Jurkat, Clone E6-1 (cell line): ENCODE data around the gene CNDP1.
"Not testable (repeated sequence)": the region's sequence is repeated elsewhere in the genome, so short reads cannot be mapped to it uniquely, and the experiment has no call there.

Experiments used
- DNase-seq: peaks from one replicate; pipeline ENCODE4 v3.0.0-alpha.2; 2011; ENCODE audit warnings: low read depth, low spot score
- H3K4me3 ChIP-seq: 2 replicates; pipeline ENCODE4 v1.5.1; 2011; ENCODE audit warnings: mild to moderate bottlenecking, low read length, control low read depth, moderate library complexity

Gene CNDP1

DNA sequence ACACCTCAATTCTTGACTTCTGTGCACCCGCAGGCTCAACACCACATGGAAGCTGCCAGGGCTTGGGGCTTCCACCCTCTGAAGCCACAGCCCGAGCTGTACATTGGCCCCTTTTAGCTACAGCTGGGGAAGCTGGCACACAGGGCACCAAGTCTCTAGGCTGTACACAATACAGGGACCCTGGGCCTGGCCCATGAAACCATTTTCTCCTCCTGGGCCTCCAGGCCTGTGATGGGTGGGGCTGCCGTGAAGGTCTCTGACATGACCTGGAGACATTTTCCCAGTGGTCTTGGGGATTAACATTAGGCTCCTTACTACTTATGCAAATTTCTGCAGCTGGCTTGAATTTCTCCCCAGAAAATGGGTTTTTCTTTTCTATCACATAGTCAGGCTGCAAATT, 31.7 kb downstream of the CNDP1 start:
- H3K4me3 ChIP-seq: not testable (repeated sequence)

GRCh38 chr18:74567822-74568221, 33.5 kb downstream of the CNDP1 start:
- DNase-seq: no peak
- H3K4me3 ChIP-seq: no peak overlapping the region

More for the DNA sequence above, 31.7 kb downstream of the CNDP1 start:
- DNase-seq: not testable (repeated sequence)

- no peak overlapping the region for H3K4me3 ChIP-seq
- no peak for DNase-seq
Measured at GRCh38 chr18:74569401-74569800, 35.1 kb downstream of the CNDP1 start.

GRCh38 chr18:74570266-74570665, 36.0 kb downstream of the CNDP1 start:
- DNase-seq: no peak
- no peak overlapping the region for H3K4me3 ChIP-seq

GRCh38 chr18:74571895-74572680, 37.8 kb downstream of the CNDP1 start:
- DNase-seq: no peak
- no peak overlapping the region for H3K4me3 ChIP-seq

- no peak overlapping the region for H3K4me3 ChIP-seq
Measured at GRCh38 chr18:74573053-74573452, 38.8 kb downstream of the CNDP1 start.

GRCh38 chr18:74574916-74575315, 40.6 kb downstream of the CNDP1 start:
- no peak for DNase-seq
- no peak overlapping the region for H3K4me3 ChIP-seq

More at GRCh38 chr18:74573053-74573452, 38.8 kb downstream of the CNDP1 start:
- DNase-seq: no peak

DNA sequence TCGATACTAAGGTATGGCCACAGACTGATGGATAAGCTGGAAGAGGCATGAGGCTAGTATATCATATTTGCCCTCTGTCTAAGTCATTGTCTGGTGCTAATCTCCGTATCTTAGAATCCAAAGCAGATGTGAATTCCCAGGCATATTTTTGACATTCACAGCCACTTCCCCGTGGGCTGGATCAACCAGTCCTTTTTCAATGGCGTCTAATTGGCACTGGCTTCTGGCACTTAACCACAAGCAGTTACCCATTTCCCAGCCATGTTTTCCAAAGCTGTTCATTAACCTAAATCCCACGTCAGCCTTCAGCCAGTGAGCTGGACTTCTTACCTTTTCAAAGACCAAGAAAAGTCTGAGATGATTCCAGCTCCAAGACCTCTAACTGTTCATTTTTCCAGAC, 42.7 kb downstream of the CNDP1 start:
- DNase-seq: no peak
- H3K4me3 ChIP-seq: no peak overlapping the region

DNA sequence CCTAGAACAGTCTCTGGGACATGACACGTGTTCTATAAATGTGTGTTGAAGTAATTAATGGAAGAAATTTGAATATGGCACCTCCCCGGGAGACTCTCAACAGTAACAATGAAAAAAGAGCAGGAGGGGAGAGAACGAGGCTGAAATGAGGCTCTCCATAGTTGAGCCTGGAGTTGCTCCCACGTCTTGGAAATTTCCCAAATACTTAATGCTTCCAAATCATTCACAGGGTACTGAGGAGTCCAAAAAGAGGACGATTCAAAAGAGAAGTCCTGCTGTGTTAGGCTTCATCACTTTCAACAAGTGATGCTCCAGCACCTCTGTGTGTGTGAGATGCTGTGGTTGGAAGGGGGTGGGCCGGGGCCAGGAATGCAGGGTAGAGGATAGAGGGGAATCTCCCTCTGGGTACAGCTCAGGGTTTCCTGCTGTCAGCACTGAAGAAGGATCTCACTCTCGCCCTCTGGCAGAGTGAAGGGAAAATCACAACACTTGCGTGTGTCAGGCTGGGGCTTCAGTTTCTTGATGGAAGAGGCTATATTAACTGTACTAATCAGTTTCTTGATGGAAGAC, 45.3 kb downstream of the CNDP1 start:
- DNase-seq: no peak
- no peak overlapping the region for H3K4me3 ChIP-seq

- no peak overlapping the region for H3K4me3 ChIP-seq
- no peak for DNase-seq
Measured at GRCh38 chr18:74582642-74583041, 48.3 kb downstream of the CNDP1 start.

- H3K4me3 ChIP-seq: no peak overlapping the region
- DNase-seq: no peak
Measured at GRCh38 chr18:74587441-74587840, 53.1 kb downstream of the CNDP1 start.

DNA sequence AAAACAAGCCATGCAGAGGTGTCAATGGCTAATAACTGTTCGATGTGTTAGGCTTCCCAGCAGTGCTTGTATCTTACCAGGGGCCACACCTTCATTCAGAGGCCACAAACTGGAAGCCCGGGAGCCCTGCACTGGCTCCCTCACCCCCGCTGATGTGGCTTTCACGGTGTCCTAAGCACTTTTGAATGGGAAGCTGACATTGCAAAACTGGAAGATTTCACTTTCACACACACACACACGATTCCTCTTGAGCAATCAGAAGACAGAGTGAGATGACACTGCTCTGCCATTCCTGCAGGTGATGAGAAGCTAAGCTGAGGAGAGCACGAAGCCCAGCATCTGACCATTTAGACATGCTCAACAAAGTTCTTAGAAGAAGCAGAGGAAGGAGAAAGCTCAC, 54.7 kb downstream of the CNDP1 start:
- no peak for DNase-seq
- no peak overlapping the region for H3K4me3 ChIP-seq

DNA sequence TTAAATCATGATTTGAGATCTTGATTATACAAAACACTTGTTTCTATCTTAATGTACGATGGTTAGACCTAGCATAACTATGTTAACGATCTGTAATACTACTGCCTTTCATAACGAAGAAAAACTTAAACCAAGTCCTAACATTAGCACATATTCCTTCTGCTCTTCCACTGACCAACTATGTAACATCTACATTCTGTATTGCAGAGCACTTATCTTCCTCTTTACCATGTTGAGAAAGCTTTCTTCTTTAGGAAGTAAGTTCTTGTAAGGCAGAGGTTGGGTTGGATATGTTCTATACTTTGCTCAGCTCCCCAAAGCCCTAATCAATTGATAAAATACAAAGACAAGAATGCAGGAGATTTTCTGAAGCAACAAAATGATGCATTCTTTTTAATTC, 55.5 kb downstream of the CNDP1 start:
- DNase-seq: no peak
- H3K4me3 ChIP-seq: no peak overlapping the region

DNA sequence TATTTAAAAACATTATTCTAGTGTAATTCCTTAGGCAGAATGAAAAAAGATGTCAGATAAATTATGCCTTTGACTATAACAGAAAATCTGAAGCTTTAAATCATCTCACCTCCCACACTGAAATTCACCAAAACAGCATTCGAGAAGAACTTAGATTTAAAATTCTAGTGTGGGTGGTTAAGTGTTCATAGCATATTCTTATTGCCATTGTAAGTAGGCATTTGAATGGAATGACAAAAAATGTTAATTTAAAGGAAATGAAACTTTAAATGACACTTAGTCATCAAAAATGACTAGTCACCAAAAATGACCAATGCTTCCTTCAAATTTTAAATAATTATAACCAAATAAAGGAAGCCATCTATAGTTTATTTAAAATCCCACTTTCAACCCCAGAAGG, 56.4 kb downstream of the CNDP1 start:
- no peak for DNase-seq
- no peak overlapping the region for H3K4me3 ChIP-seq

DNA sequence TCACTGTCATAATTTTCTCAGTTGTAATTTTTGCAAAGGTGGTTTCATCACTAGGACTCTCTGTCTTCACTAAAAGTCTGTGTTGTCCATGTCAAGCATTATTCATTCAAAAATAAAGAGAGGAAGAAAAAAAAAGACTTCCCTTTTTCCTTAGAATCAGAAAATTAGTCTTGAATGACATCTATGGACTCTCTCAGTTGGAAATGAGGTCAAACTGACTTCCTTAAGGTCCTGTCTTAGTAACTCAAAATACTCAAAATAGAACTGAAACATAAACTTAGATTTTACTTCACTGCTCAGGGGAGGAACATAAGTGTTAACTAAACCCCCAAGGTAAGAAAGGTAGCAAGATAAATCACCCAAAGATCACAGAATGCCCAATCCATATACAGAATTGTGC, 61.1 kb downstream of the CNDP1 start:
- no peak for DNase-seq
- H3K4me3 ChIP-seq: no peak overlapping the region

- H3K4me3 ChIP-seq: peak overlapping the region; percentile 71
- no peak for DNase-seq
Measured at GRCh38 chr18:74597034-74597661, 62.8 kb downstream of the CNDP1 start.

- peak; percentile 84 for DNase-seq
- H3K4me3 ChIP-seq: peak within 1 kb of the TSS; percentile 71
Measured at GRCh38 chr18:74597662-74598349, 63.5 kb downstream of the CNDP1 start, which contains the start of gene ZNF407. TSS of gene ZNF407 (plus strand) at chr18:74597870. CDS start at chr18:74631020, 33,150 bp downstream.

- peak overlapping the region; percentile 71 for H3K4me3 ChIP-seq
Measured at GRCh38 chr18:74598350-74599001, 64.2 kb downstream of the CNDP1 start.

GRCh38 chr18:74604361-74604760, 70.1 kb downstream of the CNDP1 start:
- DNase-seq: no peak
- H3K4me3 ChIP-seq: no peak overlapping the region

More at GRCh38 chr18:74598350-74599001, 64.2 kb downstream of the CNDP1 start:
- peak; percentile 58 for DNase-seq
